HG02970 (cell line): Measurements from ENCODE around the gene TMEM209.
"Not testable (repeated sequence)": the region's sequence is repeated elsewhere in the genome, so short reads cannot be mapped to it uniquely, and the experiment has no call there.

Source experiments
- ATAC-seq: cut with Tn5 transposase; IDR thresholded peaks from one replicate; pipeline ENCODE4 v1.9.1; 2021; ENCODE audit warnings: mild to moderate bottlenecking, moderate library complexity, moderate number of reproducible peaks; ENCODE audit not compliant: unreplicated experiment, low FRiP score

The TMEM209 gene

DNA sequence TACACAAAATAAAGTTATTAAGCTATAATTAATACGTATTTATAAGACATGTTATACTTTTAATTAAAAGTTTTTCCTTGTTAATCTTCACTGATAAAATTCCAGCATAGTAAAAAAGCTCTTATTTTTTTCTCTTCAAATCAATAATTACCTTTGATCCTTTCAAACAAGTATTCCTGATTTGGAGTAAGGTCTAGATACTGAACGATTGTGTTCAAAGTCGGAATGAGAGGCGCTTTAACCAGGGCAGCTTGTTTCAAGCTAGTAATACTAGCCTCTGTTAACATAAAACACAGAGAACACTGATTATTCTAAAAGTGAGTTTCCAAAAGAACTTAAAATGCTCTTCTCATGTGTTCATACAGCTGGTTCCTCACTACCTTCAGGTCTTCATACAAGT is 27.0 kb downstream of the TMEM209 start:
- ATAC-seq, result no peak

DNA sequence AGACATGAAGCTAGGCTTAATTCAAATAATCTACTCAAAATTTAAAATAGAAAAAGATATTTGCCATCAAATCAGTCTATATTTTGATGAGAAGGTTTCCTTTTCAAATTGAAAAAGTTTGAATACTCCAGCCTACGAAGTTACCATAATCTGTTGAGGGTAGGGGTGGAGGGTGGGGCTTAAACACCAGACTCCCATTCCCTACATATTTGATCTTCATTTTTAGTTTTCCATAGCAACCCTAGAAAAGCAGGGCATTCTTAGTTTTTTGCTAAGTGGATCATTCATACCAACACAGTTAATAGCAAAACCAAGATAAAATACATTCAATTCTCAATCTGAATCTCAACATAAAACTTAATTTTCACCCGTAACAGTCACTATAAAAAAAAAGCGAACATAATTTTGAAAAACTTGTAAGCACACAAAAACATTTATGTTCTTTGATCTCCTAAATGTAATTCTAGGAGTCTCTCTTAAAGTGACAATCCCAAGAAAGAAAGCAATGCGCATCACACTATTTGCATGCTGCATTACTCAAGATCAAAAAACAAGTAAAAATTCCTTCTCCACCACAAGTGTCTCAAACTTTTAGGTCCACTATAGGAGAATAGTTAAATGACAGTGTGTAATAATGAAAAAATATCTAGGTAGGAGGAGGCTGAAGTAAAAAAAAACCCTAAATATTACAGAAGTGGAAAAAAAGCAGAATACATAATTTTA is 30.8 kb downstream of the TMEM209 start:
- ATAC-seq, result no peak

DNA sequence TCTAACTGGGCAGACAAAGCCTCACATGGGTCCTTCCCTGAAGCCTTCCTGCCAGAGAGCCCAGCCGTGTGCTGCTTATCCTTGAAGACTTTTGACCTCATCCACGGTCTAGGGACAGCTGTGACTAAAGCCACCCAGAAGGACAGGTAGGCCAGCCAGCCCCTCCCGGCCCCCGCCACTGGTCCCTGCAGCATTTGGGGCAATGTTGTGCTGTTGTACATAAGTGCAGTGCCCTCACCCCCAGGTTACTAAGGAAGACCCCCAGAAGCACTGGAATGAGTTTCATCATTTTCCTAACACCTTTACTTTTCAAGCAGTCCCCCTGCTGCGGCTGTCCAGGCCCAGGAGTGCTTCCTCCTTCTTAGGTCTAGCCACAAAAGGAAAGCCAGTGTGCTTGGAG is 43.0 kb downstream of the TMEM209 start:
- no peak for ATAC-seq

DNA sequence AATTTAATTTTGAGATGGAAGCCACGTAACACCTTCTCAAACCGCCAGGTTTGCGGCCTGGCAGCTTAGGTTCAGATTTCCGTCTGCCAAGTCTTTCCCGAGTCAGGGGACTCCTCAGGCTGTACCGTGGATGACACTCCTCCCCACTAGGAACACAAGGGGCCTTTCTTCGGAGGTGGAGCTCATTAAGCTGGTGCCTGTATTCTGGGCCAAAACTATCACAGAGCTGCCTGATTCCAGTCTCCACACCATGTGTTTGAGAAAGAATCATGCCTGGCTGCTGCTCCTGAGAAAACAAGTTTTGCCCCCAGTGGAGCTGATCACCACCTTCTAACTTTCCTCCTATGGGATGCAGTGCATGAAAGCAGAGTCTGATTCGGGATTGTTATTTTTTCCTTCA is 44.8 kb downstream of the TMEM209 start:
- no peak for ATAC-seq

DNA sequence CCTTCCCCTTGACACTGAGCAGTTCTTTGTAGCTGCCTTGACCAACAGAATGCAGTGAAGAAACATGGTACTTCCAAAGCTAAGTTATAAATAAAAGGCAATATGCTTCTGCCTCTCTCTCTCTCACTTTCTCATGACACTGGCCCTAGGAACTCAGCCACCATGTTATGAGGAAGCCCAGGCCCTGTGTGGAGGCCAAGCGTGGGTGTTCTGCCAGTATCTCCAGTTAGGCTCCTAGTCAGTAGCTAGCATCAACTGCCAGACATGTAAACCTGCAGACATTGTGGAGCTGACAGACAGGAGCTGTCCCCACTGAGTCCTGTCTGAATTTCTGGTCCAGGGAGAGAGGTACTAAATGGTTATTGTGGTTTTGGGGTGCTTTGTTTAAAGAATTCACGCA is 45.2 kb downstream of the TMEM209 start:
- ATAC-seq, result no peak

DNA sequence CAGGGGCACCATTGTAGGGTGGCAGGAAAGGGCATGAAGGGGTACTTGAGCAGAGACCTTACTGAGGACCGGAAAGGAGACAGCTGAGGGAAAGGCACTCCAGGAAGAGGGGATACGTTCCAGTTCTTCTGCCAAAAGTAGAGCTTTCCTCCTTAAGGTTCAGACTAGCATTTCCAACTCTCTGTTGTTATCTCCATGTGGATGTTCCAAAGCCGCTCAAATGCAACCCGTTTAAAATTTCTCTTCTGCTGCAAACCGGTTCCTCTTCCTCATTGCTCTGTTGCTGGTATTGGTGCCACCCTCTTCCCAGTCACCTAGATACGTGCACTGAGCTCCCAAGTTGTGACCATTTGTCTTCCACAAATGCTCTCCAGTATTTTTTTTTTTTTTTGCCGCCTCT is 47.5 kb downstream of the TMEM209 start:
- ATAC-seq, result no peak

DNA sequence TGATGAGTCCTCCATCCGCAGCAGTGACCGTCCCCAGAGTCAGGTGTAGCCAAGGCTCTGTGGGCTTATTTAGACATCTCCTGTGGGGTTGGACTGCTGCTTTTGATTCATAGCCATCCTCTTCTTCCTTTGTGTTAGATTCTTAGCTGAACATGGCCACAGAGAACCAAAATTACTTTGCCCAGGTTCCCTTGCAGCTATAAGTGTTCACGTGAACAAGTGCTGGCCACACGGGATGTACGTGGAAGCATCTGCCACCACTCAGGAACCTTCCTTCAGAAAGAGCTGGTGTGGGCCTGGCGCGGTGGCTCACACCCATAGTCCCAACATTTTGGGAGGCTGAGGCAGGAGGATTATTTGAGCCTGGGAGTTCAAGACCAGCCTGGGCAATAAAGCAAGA is 49.1 kb downstream of the TMEM209 start:
- no peak for ATAC-seq

DNA sequence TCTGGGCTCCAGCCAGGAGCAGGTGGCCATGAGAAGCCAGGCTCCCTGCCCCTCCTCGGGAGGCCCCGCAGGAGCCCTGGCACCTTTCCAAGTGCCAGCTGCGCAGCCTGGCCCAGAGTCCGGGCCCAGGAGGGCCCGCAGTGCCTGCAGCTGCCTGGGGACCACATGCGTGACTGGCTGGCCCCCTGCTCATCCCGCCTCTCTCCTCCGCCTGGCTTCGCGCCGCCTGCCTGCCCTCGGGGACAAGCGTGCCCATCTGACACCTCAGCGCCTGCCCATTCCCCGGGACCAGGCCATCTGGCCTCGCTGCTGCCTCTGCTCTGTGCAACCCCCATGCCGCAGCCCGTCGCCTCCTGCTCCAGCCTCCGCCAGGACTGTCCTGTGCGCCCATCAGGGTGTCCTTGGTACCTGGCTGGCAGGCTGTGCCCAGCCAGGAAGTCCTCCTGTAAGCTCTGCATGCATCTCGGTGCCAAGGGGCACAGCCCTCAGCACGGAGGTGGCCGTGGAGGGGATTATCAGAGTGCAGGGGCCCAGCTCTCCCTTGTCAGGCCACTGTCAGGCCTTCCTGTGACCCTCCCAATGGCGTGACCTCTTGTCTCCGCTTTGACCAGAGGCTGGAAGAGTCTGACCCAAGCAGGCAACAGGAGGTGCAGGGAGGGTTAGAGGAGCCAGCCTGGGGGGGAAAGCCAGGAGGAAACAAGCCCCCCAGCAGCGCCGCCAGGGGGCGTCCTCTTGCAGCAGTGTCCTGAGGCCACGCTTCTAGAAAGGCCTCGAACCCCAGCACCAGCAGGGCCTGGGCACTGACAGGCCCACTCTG is 50.5 kb downstream of the TMEM209 start:
- no peak for ATAC-seq

DNA sequence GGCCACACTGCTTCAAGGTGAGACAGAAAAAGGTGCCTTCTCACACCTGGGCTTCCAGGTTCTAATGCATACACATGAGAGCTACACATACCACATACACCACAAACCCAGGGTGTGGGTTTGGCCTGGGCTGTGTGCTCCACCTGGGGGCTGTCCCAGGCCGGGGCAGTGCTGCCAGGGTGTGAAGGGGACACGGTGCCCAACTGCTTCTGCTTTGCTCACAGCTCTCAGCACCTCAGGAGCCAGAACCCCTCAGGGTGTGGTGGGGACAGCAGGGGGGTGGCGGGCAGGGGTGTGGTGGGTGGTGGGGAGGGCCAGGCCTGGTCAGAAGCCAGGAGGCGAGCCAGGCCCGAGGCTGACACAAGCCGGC is 51.1 kb downstream of the TMEM209 start:
- ATAC-seq, result no peak

DNA sequence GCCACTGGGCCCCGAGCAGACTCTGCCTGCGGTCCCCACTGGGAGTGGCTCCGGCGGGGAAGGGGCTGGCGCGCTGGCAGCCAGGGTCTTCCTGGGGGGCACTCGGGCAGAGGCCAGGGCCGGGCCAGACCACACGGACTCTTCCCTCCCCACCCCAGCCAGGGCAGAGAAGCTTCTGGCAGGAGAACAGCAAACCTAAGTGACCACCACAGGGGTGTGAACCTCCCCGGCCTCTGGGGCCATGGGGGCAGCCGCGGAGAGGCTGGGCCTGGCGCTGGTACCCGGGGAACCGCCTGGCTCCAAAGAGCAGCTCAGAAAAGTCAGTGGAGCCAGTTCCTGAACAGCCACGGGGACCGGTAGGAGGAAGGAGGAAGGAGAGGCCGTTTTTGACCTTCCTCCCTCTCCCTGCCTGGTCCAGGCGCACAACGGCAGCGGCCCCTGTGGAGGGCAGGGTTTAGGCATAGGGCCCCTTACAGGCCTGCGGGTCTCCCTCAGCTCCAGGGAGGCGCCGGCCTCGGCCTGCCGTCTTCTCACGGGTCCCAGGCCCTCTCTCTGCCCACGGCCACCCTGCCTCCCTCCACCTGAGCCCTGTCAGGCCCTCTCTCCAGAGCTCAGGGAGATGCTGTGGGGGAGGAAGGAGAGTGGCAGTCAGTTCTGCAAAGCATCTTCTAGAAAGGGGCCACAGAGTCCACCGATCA is 51.8 kb downstream of the TMEM209 start:
- ATAC-seq, result no peak

DNA sequence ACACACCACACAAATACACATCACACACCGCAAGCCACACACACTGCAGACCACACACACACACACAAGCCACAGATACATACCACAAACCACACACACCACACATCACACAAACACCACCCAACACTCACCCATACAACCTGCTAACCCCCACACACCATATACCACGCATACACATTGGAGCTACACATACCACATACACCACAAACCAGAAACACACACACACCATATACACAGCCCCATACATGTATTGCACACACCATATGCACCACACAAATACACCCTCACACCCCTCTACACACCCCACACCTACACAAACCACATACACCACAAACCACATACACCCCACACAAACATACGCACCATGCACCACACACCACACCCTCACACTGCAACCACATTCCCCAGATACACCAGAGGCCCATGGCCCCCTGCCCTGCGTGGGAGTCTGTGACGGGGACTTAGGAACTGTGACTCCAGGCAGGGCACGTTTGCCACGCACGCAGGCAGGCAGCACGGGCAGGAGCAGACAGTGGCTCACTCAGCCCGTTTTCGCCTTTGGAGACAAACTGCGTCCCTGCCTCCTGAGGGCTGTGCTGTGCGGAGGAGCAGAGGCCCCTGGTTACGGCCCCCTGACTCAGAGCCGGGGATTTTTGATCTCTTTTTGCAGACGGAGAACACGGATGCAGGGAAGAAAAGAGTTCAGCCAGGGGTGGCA is 52.6 kb downstream of the TMEM209 start:
- ATAC-seq, result no peak

DNA sequence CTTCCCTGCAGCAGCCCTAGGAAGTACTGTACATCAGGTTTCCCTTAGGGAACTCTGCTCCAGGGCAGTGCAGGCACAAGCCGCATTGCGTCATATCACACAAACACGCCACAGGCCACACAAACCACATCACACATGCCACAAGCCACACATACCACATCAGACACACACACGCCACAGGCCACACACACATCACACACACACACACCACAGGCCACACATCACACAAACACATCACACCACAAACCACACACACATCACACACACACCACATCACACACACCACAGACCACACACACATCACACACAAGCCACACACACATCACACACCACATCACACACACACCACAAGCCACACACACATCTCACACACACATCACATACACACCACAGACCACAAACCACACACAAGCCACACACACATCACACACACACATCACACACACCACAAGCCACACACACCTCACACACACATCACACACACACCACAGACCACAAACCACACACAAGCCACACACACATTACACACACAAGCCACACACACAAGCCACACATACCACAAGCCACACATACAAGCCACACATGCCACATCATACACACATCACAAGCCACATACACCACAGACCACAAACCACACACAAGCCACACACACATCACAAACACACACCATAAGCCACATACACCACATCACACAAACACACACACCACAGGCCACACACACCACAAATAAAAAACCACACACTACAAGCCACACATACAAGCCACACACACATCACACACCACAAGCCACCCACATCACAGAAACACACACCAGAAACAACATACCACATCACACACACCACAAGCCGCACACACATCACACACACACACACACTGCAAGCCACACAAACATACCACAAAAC is 53.4 kb downstream of the TMEM209 start:
- ATAC-seq, result no peak

DNA sequence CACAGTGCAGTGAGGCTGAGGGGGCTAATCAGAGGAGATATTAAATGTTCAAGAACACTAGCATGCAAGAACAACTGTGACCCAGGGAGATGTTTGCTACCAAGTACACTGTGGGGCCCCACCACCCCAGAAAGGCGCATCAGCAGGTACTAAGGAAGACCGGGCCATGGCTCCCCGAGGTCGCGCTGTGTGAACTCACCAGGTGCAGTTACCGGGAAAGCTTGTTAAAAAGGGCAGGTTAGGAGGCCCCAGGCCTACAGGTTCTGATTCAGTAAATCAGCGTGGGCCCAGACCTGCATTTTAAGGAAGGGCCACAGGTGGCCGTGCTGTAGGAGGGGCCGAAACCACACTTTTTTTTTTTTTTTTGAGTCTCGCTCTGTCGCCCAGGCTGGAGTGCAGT is 54.6 kb downstream of the TMEM209 start:
- no peak for ATAC-seq

DNA sequence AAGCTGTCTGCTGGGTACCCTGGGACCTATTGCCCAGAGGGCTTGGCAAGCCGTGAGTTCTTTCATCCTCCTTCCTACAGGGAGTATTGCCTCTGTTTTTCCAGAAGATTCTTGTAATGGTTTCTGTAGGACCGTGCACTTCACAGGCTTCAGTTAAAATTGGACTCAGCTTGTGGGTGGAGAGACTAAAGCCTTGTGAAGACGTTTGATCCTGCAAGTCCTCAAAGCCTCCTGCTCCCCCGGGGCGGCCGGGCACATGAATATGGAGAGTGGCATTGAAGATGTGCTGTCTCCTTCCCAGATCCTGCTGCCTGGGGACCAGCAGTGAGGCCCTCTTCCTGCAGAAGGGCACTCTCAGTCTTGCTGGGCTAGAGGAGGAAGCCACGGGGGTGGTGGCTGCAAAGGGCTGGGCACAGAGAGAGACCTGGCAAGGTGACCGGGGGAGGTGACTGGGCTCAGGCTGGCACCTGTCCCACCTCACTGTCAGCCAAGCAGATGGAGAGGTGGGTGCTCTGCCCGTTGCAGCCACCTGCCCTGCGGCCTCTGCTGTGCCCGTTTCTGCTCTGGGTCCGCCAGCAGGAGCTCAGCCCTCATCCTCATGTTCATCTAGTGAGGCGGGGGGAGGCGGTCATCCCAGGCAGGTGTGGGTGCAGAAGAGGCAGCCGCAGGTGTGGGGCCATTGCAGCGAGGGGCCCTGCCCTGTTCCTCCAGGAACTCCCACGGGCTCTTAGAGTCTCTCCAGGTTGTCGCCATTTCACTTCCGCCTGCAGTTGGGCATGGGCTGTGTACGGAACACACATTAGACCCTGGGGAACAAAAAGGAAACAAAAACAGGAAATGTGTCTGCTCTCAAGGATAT is 55.7 kb downstream of the TMEM209 start:
- no peak for ATAC-seq

DNA sequence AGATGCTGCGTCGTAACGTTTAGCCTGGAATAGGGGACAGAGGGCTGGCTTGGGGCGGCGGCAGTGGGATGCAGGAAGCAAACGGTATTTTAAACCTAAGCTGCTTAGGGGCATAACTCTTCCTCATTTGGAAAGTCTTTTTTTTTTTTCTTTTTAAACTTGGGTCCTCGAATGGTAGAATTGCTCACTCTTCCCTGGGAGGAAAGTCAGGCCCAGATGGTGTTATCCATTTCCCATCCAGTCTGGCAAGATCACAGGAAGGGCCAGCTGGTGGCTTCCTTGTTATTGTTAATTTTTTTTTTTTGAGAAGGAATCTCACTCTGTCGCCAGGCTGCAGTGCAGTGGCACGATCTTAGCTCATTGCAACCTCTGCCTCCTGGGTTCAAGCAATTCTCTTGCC is 56.6 kb downstream of the TMEM209 start:
- no peak for ATAC-seq

DNA sequence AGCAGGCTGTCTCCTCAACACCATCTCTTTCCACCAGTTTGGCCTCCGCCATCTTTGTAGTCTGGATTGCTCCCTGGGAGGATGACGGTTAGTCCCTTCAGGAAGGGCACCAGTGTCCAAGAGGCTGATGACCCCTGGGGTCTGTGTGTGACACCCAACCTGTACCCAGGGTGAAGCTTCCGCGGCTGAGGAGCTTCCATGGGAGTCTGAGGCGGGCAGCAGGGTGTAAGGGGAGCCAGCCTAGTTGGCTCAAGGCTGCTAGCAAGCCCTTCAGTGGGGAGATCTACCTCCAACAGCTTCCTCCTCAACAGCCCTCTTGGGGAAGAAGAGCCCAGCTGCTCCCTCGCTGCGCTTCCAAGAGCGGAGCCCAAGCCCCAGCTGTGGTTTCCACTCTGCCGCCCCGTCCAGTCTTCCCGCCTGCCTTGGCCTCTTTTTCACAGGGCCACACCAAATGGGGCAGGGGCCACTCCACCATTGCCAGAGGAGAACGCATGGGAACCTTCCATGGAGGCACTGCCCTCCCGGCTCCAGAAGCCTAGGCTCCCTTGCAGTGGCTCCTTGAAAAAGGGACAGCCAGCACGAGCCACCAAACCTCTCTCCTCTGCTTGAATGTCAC is 57.4 kb downstream of the TMEM209 start:
- no peak for ATAC-seq

DNA sequence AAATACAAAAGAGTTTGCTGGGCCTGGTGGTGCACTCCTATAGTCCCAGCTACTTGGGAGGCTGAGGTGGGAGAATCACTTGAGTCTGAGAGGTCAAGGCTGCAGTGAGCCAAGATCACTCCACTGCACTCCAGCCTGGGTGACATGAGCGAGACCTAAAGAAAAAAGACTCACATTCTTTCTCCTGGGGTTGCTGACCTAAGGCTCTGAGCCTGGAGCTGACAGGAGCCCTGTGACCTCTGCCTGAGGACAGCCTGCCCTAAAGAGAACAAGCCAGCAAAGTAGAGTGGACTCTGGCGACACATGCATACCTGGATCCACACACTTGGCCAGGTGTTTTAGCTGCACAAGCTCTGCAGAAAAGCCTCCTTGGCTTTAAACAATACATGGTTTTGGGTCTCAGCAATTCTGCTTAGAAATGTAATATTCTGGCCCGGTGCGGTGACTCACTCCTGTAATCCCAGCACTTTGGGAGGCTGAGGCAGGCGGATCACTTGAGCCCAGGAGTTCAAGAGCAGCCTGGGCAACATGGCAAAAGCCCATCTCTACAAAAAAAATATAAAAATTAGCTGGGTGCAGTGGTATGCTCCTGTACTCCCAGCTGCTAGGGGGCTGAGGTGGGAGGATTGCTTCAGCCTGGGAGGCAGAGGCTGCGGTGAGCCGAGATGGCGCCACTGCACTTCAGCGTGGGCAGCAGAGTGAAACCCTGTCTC is 58.4 kb downstream of the TMEM209 start:
- ATAC-seq, result no peak

DNA sequence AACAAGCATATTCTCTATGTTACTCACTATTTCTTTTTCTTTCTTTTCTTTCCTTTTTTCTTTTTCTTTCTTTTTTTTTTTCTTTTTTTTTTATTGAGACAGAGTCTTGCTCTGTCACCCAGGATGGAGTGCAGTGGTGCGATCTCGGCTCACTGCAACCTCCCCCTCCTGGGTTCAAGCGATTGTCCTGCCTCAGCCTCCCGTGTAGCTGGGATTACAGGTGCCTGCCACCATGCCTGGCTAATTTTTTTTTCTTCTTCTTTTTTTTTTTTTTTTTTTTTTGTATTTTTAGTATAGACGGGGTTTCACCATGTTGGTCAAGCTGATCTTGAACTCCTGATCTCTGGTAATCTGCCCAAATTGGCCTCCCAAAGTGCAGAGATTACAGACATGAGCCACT is 59.1 kb downstream of the TMEM209 start:
- not testable (repeated sequence) for ATAC-seq
